Trophoblast cell (in vitro differentiated cells and primary cell): ENCODE data around the gene CPA5.

Experiments used
- DNase-seq, 2 donors: peaks; one replicate each; pipeline ENCODE4 v3.0.0-alpha.2; 2016
- H2AFZ ChIP-seq: 2 replicates; pipeline ENCODE4 v1.6.1; 2013; ENCODE audit warnings: low read length, moderate library complexity, mild to moderate bottlenecking; ENCODE audit not compliant: insufficient read depth, poor library complexity
- H2AK5ac ChIP-seq: 2 replicates; pipeline ENCODE4 v1.6.1; 2013; ENCODE audit warnings: mild to moderate bottlenecking, low read length
- H2BK120ac ChIP-seq: 2 replicates; pipeline ENCODE4 v1.6.1; 2013; ENCODE audit warnings: low read length, mild to moderate bottlenecking, moderate library complexity; ENCODE audit not compliant: insufficient read depth, poor library complexity
- H2BK12ac ChIP-seq: 2 replicates; pipeline ENCODE4 v1.6.1; 2013; ENCODE audit warnings: mild to moderate bottlenecking, low read length, moderate library complexity
- H2BK5ac ChIP-seq: 2 replicates; pipeline ENCODE4 v1.6.1; 2013; ENCODE audit warnings: low read length, low read depth, moderate library complexity, mild to moderate bottlenecking; ENCODE audit not compliant: poor library complexity
- H3K14ac ChIP-seq: 2 replicates; pipeline ENCODE4 v1.6.1; 2013; ENCODE audit warnings: mild to moderate bottlenecking, low read length
- H3K18ac ChIP-seq: 2 replicates; pipeline ENCODE4 v1.6.1; 2013; ENCODE audit warnings: mild to moderate bottlenecking, low read length
- H3K23ac ChIP-seq: 2 replicates; pipeline ENCODE4 v1.6.1; 2013; ENCODE audit warnings: low read length
- H3K27ac ChIP-seq: 2 replicates; pipeline ENCODE4 v1.5.1; 2013; ENCODE audit warnings: low read depth, mild to moderate bottlenecking, inconsistent platforms, low read length, moderate library complexity
- H3K27me3 ChIP-seq: 2 replicates; pipeline ENCODE4 v1.6.1; 2013; ENCODE audit warnings: inconsistent platforms, mild to moderate bottlenecking, low read length, moderate library complexity; ENCODE audit not compliant: insufficient read depth
- H3K36me3 ChIP-seq, 2 experiments: 1 replicate in 1 of 2; 2 replicates in 1 of 2; pipeline ENCODE4 v1.6.1; 2013; ENCODE audit warnings: low read length in 2 of 2, mild to moderate bottlenecking in 2 of 2, moderate library complexity in 1 of 2; ENCODE audit not compliant: insufficient read depth in 2 of 2, control insufficient read depth in 1 of 2
- H3K4ac ChIP-seq: 2 replicates; pipeline ENCODE4 v1.6.1; 2013; ENCODE audit warnings: low read depth, mild to moderate bottlenecking, low read length, moderate library complexity
- H3K4me1 ChIP-seq, 2 experiments: 1 replicate in 1 of 2; 2 replicates in 1 of 2; pipeline ENCODE4 v1.6.1; 2013; ENCODE audit warnings: low read length in 2 of 2, mild to moderate bottlenecking in 2 of 2, moderate library complexity in 1 of 2; ENCODE audit not compliant: insufficient read depth in 2 of 2, control insufficient read depth in 1 of 2
- H3K4me2 ChIP-seq: 2 replicates; pipeline ENCODE4 v1.6.1; 2013; ENCODE audit warnings: inconsistent platforms, mild to moderate bottlenecking, low read length, moderate library complexity
- H3K4me3 ChIP-seq: 2 replicates; pipeline ENCODE4 v1.5.1; 2013; ENCODE audit warnings: mild to moderate bottlenecking, low read depth, low read length, inconsistent platforms
- H3K79me1 ChIP-seq: one replicate; pipeline ENCODE4 v1.6.1; 2013; ENCODE audit warnings: low read length
- H3K79me2 ChIP-seq: 2 replicates; pipeline ENCODE4 v1.6.1; 2013; ENCODE audit warnings: low read length, mild to moderate bottlenecking; ENCODE audit not compliant: control insufficient read depth, insufficient read depth, poor library complexity
- H3K9ac ChIP-seq: 2 replicates; pipeline ENCODE4 v1.6.1; 2013; ENCODE audit warnings: mild to moderate bottlenecking, low read length
- H3K9me3 ChIP-seq: 2 replicates; pipeline ENCODE4 v1.6.1; 2013; ENCODE audit warnings: low read depth, mild to moderate bottlenecking, control low read depth, inconsistent platforms, low read length; ENCODE audit not compliant: insufficient read depth
- H4K12ac ChIP-seq: 2 replicates; pipeline ENCODE4 v1.6.1; 2013; ENCODE audit warnings: low read depth, mild to moderate bottlenecking, low read length, moderate library complexity
- H4K8ac ChIP-seq: 2 replicates; pipeline ENCODE4 v1.6.1; 2013; ENCODE audit warnings: low read depth, mild to moderate bottlenecking, low read length, moderate library complexity
- H4K91ac ChIP-seq: one replicate; pipeline ENCODE4 v1.6.1; 2013; ENCODE audit warnings: low read depth, mild to moderate bottlenecking, low read length, moderate library complexity
- WGBS: extraction: QIAGEN DNeasy Blood & Tissue Kit; methylation state at CpG from one replicate; pipeline ENCODE4 v1.1.7; 2013; ENCODE audit warnings: missing lambda C conversion rate; ENCODE audit not compliant: insufficient read length, insufficient coverage; ENCODE audit errors: extremely low coverage; 5-methylcytosine and 5-hydroxymethylcytosine counted together

The CPA5 gene

GRCh38 chr7:130299866-130300265, 44.8 kb upstream of the CPA5 start:
- H4K12ac ChIP-seq, result no peak overlapping the region
- WGBS, result no CpG with 5 or more reads among the region's 7 CpGs
- H3K18ac ChIP-seq, result no peak overlapping the region
- H4K8ac ChIP-seq, result no peak overlapping the region
- no peak overlapping the region for H2BK5ac ChIP-seq
- no peak overlapping the region for H3K23ac ChIP-seq
- no peaks in the 10 kb centered on the region for H3K79me1 ChIP-seq
- no peak overlapping the region for H3K9ac ChIP-seq
- H3K27me3 ChIP-seq, result no peaks in the 10 kb centered on the region
- no peak overlapping the region for H2AFZ ChIP-seq
- H3K79me2 ChIP-seq, result no peaks in the 10 kb centered on the region
- H3K9me3 ChIP-seq, result peaks cover under 1% of the 10 kb centered on the region
- no peaks in the 10 kb centered on the region for H3K36me3 ChIP-seq
- H3K4ac ChIP-seq, result no peak overlapping the region
- no peak overlapping the region for H2BK120ac ChIP-seq
- no peak overlapping the region for H3K4me2 ChIP-seq
- no peak overlapping the region for H3K27ac ChIP-seq
- no peak overlapping the region for H3K4me3 ChIP-seq
- H3K14ac ChIP-seq, result no peak overlapping the region
- H3K4me1 ChIP-seq, result peaks cover 0 to 5% of the 10 kb centered on the region in 2 experiments
- no peak overlapping the region for H4K91ac ChIP-seq
- DNase-seq, result no peak
- no peak overlapping the region for H2BK12ac ChIP-seq
- H2AK5ac ChIP-seq, result no peak overlapping the region

GRCh38 chr7:130301501-130302020, 43.1 kb upstream of the CPA5 start:
- H3K79me2 ChIP-seq, result no peaks in the 10 kb centered on the region
- H3K4me2 ChIP-seq, result no peak overlapping the region
- WGBS, result no CpG with 5 or more reads among the region's 8 CpGs
- H3K9me3 ChIP-seq, result no peaks in the 10 kb centered on the region
- H3K9ac ChIP-seq, result no peak overlapping the region
- no peak overlapping the region for H2BK120ac ChIP-seq
- no peak overlapping the region for H4K91ac ChIP-seq
- no peak overlapping the region for H3K23ac ChIP-seq
- H2BK5ac ChIP-seq, result no peak overlapping the region
- DNase-seq, result no peak
- H4K12ac ChIP-seq, result no peak overlapping the region
- H3K79me1 ChIP-seq, result no peaks in the 10 kb centered on the region
- H2AFZ ChIP-seq, result no peak overlapping the region
- H3K4me3 ChIP-seq, result no peak overlapping the region
- H3K36me3 ChIP-seq, result no peaks in the 10 kb centered on the region
- H3K14ac ChIP-seq, result no peak overlapping the region
- no peak overlapping the region for H3K27ac ChIP-seq
- H3K18ac ChIP-seq, result no peak overlapping the region
- H2AK5ac ChIP-seq, result no peak overlapping the region
- peaks cover 0 to 2% of the 10 kb centered on the region in 2 experiments for H3K4me1 ChIP-seq
- no peak overlapping the region for H4K8ac ChIP-seq
- no peaks in the 10 kb centered on the region for H3K27me3 ChIP-seq
- H2BK12ac ChIP-seq, result no peak overlapping the region
- H3K4ac ChIP-seq, result no peak overlapping the region

- no peak overlapping the region for H2AFZ ChIP-seq
- no peak overlapping the region for H4K8ac ChIP-seq
- no peak overlapping the region for H2AK5ac ChIP-seq
- H3K9me3 ChIP-seq, result no peaks in the 10 kb centered on the region
- H3K27me3 ChIP-seq, result no peaks in the 10 kb centered on the region
- H2BK120ac ChIP-seq, result no peak overlapping the region
- H3K4ac ChIP-seq, result no peak overlapping the region
- no peak overlapping the region for H3K4me3 ChIP-seq
- H3K27ac ChIP-seq, result no peak overlapping the region
- no peak for DNase-seq
- peak overlapping the region; percentile 25 for H4K91ac ChIP-seq
- H3K4me1 ChIP-seq, result peaks cover 0 to 2% of the 10 kb centered on the region in 2 experiments
- H3K14ac ChIP-seq, result no peak overlapping the region
- no peak overlapping the region for H3K18ac ChIP-seq
- H3K79me1 ChIP-seq, result no peaks in the 10 kb centered on the region
- H3K23ac ChIP-seq, result no peak overlapping the region
- no peaks in the 10 kb centered on the region for H3K36me3 ChIP-seq
- no peak overlapping the region for H3K4me2 ChIP-seq
- no peak overlapping the region for H2BK12ac ChIP-seq
- H2BK5ac ChIP-seq, result no peak overlapping the region
- H3K79me2 ChIP-seq, result no peaks in the 10 kb centered on the region
- H4K12ac ChIP-seq, result no peak overlapping the region
- no peak overlapping the region for H3K9ac ChIP-seq
Observed at GRCh38 chr7:130302649-130303048, 42.0 kb upstream of the CPA5 start.

GRCh38 chr7:130303127-130303526, 41.5 kb upstream of the CPA5 start:
- no peaks in the 10 kb centered on the region for H3K79me1 ChIP-seq
- no peak overlapping the region for H2AFZ ChIP-seq
- no peak overlapping the region for H3K18ac ChIP-seq
- no peak overlapping the region for H4K91ac ChIP-seq
- DNase-seq, result no peak
- H4K12ac ChIP-seq, result no peak overlapping the region
- no peak overlapping the region for H2BK12ac ChIP-seq
- H3K79me2 ChIP-seq, result no peaks in the 10 kb centered on the region
- no peak overlapping the region for H4K8ac ChIP-seq
- H3K4me1 ChIP-seq, result peaks cover 0 to 2% of the 10 kb centered on the region in 2 experiments
- no peak overlapping the region for H3K14ac ChIP-seq
- no peaks in the 10 kb centered on the region for H3K9me3 ChIP-seq
- H3K4me3 ChIP-seq, result no peak overlapping the region
- H3K27me3 ChIP-seq, result no peaks in the 10 kb centered on the region
- no peaks in the 10 kb centered on the region for H3K36me3 ChIP-seq
- H2BK5ac ChIP-seq, result no peak overlapping the region
- H2BK120ac ChIP-seq, result no peak overlapping the region
- no peak overlapping the region for H3K27ac ChIP-seq
- no peak overlapping the region for H3K9ac ChIP-seq
- H3K4ac ChIP-seq, result no peak overlapping the region
- WGBS, result no CpG with 5 or more reads among the region's 2 CpGs
- H3K4me2 ChIP-seq, result no peak overlapping the region
- H3K23ac ChIP-seq, result no peak overlapping the region
- no peak overlapping the region for H2AK5ac ChIP-seq
